GM23248 (cell line): ENCODE data around the gene MAP2K7.

Experiments used
- EZH2 ChIP-seq: fragments of 200-600 bp; sonication (generic); IDR thresholded peaks from 2 replicates; pipeline ENCODE4 v1.6.1; 2018; ENCODE audit warnings: antibody characterized with exemption, mild to moderate bottlenecking; ENCODE audit not compliant: insufficient read depth, poor library complexity, severe bottlenecking
- EZH2phosphoT487 ChIP-seq: fragments of 200-600 bp; sonication (generic); IDR thresholded peaks from 2 replicates; pipeline ENCODE4 v1.6.1; 2018; ENCODE audit warnings: antibody characterized with exemption, moderate library complexity, mild to moderate bottlenecking, low read depth; ENCODE audit not compliant: insufficient read depth

DNA sequence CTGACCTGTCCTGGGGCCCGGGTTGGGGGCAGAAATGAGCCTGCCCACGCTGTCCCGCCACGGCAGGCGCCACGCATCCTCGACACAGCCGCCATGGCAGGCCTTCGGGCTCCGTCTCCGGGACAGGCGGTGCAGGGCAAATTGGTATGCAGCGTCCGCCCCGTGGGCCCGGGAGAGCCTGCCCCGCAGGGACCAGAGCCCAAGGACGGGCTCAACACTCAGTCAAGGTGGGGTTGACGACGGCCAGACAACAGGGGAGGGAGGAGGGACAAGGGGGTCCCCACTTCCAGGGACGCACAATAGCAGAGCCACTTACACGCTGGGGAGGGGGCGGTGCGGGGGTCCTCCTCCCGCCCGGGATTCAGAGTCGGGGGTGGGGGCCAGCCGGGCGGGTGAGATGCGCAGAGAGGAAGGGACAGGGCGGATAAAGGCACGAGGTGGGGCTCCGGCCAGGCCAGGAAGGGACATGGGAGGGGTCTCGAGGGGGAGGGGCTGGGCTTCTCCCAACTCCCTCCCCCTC lies 21.0 kb downstream of the MAP2K7 start:
- TF ChIP-seq EZH2phosphoT487: no peak
- no peak for TF ChIP-seq EZH2
